GM18907 (cell line): ENCODE measurements around the gene NCOA7.
"Not testable (repeated sequence)": the region's sequence is repeated elsewhere in the genome, so short reads cannot be mapped to it uniquely, and the experiment has no call there.

ENCODE experiments used
- ATAC-seq: cut with Tn5 transposase; IDR thresholded peaks from one replicate; pipeline ENCODE4 v1.9.1; 2021; ENCODE audit warnings: mild to moderate bottlenecking, moderate library complexity; ENCODE audit not compliant: unreplicated experiment

The NCOA7 gene

DNA sequence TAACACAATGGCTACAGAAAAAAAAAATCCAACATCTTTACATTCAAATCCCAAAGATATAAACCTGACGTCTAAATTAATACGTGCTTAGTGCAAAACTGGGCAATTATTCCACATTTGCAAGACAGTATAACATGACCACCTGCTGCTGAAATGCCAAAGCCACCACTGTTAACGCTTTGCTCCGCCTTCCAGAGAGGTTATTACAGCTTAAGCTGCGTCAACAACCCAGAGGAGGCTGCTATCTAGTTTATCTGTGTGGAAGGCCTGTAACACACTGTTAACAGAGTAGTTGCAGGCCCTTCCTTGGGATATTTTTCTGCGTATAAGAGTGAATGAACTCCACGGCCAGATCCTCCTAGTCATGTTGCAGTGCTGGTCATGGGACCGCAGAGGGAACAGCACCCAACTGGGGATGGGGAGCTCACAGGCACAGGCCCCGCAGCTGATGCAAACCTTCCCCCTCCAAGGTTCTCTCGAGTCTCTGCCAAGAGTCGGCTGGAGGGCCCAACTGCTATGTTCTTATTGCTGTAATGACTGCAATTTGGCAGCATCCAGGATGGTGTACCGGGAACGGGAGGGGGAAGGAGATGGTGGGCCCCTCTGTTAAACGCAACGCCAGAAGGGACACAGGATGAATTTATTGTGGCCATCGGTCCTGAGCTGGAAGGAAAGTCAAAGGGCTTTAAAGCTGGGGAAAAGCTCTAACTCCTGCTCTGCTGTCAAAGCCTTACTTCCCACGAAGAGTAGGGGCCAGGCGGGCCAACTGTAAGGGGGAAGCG, 993 bp upstream of the NCOA7 start:
- ATAC-seq = peak; percentile 36

DNA sequence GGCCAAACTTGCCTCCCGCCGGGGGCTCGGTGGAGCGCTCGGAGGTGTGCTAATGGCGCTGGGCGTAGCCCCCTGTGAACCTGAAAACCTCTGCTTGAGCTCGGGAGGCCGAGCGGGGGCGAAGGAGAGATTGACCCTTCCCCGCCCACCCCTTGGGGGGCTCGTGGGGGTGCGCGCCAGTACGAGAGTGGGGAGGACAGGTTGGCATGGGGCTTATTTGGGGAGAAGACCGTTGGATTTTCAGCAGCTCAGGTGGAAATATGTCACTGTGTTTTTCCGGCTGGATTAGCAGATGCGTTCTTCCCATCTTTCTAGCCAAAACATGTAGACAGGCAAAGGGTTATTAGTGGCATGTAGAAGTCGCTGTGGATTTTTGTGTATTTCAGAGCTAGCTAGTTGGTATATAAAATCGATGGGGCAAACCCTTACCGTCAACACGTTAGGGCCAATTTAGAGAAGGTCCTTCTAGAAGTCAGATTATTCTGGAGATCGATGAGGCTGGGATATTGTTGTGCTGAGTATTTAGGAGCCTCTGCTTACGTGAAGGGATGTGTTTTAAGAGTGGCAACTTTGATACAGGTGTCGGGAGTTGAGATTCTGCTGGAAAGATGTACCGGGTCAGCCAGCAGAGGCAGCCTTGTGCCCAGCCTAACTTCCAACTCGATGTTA, 525 bp downstream of the NCOA7 start:
- peak; percentile 37 for ATAC-seq

DNA sequence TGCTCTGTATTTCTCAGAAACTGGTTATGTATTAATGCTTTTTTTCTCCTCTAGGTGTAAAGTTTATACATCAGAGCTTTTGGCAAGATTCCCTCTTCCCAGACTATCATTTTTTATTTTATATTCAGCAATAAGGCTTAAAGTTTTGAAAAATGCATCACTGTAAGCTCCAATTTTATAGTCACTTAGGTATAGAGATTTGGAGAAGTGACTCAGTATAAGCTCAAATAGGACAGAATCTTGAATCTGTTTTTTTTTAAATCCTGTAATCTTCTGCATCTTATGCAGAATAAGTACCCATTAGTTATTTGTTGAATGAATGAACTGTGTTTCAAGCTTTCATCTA, 1.0 kb downstream of the NCOA7 start:
- no peak for ATAC-seq

- ATAC-seq = no peak
These were observed 1.4 kb downstream of the NCOA7 start for GRCh38 chr6:125792172-125792571.

GRCh38 chr6:125792680-125793079, 1.9 kb downstream of the NCOA7 start:
- ATAC-seq = no peak

DNA sequence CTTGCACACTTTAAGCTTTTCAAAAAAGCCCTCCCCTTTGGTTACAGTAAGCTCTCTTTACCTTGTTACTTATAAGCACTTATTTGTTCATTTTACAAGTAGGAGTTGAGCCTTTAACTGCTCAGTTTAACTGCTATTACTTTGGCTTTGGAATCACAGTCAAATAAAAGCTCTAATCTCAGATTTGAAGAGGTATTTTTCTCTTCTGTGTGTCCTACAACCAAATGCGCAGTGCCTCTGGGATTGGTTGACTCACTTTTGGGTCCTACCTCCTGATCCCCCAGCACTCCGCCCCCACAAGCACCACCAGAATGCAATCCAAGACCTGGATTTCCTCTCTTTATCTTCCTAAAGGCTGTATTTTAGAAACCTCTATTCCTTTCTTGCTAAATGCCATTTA, 2.5 kb downstream of the NCOA7 start:
- ATAC-seq = no peak

DNA sequence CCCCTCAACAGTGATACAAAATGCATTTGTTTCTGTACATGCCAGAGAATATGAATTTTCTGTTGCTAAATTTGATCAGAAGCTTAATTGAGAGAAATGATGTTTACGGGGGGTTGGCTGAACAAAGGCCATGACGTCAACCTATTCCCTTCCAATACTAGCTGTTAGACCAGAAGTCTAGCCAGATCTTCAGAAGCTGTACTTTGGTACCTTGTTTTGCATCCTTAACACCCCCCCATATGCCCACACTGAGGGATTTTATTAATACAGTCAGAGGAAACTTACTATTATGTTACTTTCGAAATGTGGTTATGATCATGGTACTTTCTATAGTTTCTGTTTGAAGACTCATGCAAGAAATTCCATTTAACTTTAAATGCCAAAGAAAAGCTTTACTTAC, 3.1 kb downstream of the NCOA7 start:
- no peak for ATAC-seq

- ATAC-seq = no peak
These were observed 3.8 kb downstream of the NCOA7 start for GRCh38 chr6:125794342-125795137.

DNA sequence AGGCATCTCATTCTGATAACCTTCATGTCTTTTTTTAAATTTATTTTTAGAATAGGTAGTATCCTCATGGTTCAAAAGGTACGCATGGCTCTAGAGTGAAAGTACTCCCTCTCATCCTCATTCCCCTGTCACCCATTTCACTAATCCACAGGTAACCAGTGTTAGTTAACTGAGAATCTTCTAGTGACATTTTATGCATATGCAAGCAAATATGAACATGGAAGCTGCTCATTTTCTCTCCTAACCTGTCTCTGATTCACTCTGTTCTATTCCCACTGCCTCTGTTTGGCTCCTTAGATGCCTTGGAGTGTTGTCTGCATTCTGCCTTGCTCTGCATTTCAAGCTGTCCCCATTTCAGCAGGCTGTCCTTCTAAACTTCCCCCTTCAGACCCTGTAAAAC, 4.5 kb downstream of the NCOA7 start:
- ATAC-seq = no peak

DNA sequence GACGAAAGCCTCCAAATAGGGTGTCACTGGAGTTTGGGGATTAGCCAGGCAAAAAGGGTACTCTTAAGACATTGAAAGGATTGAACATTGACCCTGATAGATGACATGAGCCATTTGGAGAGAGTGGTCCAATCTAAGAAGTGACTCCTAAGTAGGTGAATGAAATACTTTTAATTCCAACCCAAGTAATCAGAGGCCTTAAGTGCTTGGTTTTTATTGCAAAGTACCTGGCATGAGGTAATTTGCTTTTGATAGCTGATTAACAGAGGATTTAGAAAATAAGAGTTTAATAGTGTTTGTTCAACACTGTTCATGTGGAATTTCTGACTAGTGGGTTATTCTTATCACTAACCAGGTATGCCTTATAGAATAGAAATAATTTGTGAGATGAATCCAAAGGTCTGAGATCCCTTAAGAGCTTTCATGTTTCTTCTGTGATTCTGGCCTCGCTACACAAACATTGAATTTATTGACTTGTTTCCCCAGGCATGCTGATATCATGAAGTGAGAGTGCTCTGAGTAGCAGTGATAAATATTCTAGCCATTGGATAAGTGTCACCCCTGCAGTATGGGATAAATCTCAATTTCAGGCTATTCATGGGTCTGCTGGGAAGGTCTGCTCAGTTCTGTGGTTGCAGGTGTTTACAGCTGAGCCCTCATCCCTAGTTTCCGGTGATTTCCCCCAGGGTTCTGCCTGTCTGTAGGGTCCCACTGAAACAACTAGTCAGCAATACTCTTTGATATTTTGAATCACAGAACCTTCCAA, 6.5 kb downstream of the NCOA7 start:
- no peak for ATAC-seq

GRCh38 chr6:125797886-125798444, 7.2 kb downstream of the NCOA7 start:
- no peak for ATAC-seq

DNA sequence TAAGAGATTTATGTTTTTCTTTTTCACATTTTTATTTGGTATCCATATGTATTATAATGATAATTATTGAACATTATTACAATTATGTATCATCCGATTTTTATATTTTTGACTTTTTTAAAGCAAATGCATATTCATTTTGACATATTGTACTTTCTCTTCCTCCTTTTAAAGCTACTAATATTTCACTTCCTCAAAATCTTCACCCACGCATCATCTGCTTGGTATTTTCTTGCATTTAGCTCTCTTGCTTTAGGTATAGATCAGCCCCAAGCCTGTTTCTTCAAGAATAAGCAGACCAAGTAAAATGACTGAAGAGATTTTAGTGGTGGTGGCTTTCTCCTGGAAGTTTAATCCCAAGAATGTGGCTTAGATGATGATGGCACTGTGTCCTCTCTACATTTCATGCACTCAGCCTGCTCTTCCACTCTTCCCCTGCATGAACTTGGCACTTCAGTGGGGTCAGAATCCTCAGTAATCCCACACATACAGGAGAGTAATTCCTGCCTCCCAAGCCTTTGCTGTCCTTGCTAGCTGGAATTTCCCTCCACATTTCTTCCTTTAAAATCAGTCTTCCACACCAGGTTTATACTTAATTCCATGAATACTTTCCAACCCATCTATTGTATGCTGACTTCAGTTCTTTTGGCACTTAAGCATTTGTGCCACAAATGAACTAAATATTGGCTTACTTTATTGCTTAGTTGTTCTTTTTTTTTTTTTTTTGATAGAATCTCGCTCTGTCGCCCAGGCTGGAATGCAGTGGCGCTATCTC, 8.2 kb downstream of the NCOA7 start:
- ATAC-seq = peak; percentile 85

- ATAC-seq = no peak
These were observed 11.6 kb downstream of the NCOA7 start for GRCh38 chr6:125802383-125802782.

- ATAC-seq = no peak
These were observed 12.2 kb downstream of the NCOA7 start for GRCh38 chr6:125802943-125803377.

DNA sequence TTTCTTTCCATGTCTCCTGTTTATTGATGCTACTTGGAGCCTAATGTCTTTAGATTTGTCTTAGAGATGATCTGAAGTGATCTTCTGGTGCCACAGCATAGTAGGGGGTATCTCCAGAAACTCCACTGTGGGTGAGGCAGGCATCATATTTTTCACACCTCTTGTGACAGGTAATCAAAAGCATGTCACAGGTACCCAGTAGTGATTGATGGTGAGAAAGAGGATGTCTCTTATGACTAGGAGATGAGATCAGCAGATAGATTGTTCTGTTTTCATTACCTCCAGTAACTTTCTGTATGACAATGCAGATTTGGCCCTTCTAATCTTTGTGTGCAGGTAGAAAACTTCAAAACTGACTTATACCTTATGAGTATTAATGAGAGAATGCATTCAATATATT, 13.5 kb downstream of the NCOA7 start:
- ATAC-seq = peak; percentile 53

DNA sequence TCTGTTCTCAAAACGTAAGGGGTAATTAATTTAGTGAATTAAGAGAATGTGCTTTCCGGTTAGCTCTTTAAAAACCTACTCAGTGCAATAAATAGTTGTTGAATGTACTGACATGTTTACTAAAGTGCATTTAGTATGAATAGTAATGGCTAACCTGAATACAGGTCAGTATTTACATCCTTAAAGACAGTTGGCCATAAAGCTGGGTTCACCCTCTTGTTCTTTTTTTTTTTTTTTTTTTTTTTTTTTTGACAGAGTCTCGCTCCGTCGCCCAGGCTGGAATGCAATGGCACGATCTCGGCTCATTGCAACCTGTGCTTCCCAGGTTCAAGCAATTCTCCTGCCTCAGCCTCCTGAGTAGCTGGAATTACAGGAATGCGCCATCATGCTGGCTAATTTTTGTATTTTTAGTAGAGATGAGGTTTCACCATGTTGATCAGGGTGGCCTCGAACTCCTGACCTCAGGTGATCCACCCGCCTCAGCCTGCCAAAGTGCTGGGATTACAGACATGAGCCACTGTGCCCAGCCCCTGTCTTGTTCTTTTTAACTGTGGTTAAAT, 14.2 kb downstream of the NCOA7 start:
- ATAC-seq = not testable (repeated sequence)

DNA sequence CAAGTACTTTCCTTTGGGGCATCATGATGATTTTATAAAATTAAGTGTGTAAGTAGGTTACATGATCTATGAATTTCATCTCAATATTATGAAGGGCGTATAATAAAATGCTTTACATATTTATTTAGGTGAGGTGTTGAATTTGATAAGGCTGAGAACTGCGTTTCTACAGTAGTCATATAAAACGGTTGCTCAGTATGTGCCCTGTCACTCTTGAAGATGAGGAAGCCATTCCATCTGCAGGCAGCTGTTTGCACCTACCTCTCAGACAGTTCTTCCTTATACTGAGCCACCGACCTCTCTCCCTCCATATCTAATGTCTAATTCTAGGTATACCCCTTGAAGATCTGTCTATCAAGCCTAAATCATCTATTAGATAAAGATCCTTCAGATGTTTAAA, 16.1 kb downstream of the NCOA7 start:
- ATAC-seq = no peak

- peak; percentile 45 for ATAC-seq
These were observed 16.5 kb downstream of the NCOA7 start for GRCh38 chr6:125807293-125807692.

GRCh38 chr6:125808060-125808459, 17.3 kb downstream of the NCOA7 start:
- ATAC-seq = peak; percentile 32

DNA sequence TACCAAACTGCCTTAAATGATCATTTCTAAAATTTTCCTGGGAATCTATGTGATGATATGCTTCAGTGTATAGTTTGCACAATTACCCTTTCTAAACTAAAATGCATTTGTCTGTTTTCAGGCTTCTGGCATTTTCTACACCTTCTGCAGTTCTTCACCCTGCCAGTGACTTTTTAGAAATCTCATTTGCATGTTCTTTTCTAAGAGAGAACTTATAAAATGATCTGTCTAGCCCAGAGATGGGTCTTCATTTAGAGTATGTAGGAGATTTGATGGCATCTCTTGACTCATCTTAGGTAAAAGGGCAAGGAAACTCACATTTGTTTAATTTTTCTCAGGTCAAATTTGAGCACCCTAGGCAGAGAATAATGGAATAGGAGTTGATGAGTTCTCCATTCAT, 17.8 kb downstream of the NCOA7 start:
- no peak for ATAC-seq
